ENCODE measurements around the gene PLEKHA1. TPM values are rescaled to one million over a fixed set of nuclear protein-coding genes. Genes with fewer than 3 reads are reported as not detected.
A peak's percentile ranks its signal among the peaks of the same experiment; 100 is the strongest.

The PLEKHA1 gene
- total and polyA plus RNA-seq, 2 of the 13 experiments (the other 11 are each of a cell fraction or from before 2014, with no cell fraction given) = 32.2 to 53.3 TPM

- TF ChIP-seq REPIN1 (CRISPR knock-in tag; IDR thresholded peaks at IDR 0.05; ENCODE audit: borderline replicate concordance, low read depth) (0 out of 2 replicates have a peak, but pooled peaks have one; percentile 32), PAWR (CRISPR knock-in tag; IDR thresholded peaks at IDR 0.05; ENCODE audit: borderline replicate concordance) (no peak), RBFOX2 (IDR thresholded peaks at IDR 0.05; ENCODE audit: low read depth, low read length) (peak; percentile 82), ZNF337 (CRISPR knock-in tag; IDR thresholded peaks at IDR 0.05; ENCODE audit: borderline replicate concordance, low read depth) (peak; percentile 79; the same call in 1 of the 2 replicates), SATB2 (CRISPR knock-in tag; IDR thresholded peaks at IDR 0.05) (no peak), MED1 (CRISPR knock-in tag; IDR thresholded peaks at IDR 0.05) (no peak), ELF1 (CRISPR knock-in tag; IDR thresholded peaks at IDR 0.05) (no peak), ZMYM4 (CRISPR knock-in tag; IDR thresholded peaks at IDR 0.05) (no peak), U2AF2 (IDR thresholded peaks at IDR 0.05; ENCODE audit: low read depth, low read length) (no peak), TBL1XR1 (IDR thresholded peaks at IDR 0.05; ENCODE audit: borderline replicate concordance, low read length, partially characterized antibody) (no peak), ZNF253 (CRISPR knock-in tag; IDR thresholded peaks at IDR 0.05; ENCODE audit: borderline replicate concordance) (no peak), ELF4 (CRISPR knock-in tag; IDR thresholded peaks at IDR 0.05; ENCODE audit: borderline replicate concordance) (0 out of 2 replicates have a peak, but pooled peaks have one; percentile 70), ZNF746 (CRISPR knock-in tag; IDR thresholded peaks at IDR 0.05) (peak; percentile 15), ARID2 (CRISPR knock-in tag; IDR thresholded peaks at IDR 0.05; ENCODE audit: borderline replicate concordance) (0 out of 2 replicates have a peak, but pooled peaks have one; percentile 33), RFXANK (CRISPR knock-in tag; IDR thresholded peaks at IDR 0.05) (no peak), HNF4G (IDR thresholded peaks at IDR 0.05; ENCODE audit: borderline replicate concordance, low read depth, low read length) (no peak), HNF4G (CRISPR knock-in tag; IDR thresholded peaks at IDR 0.05; ENCODE audit: borderline replicate concordance, low read depth) (0 out of 2 replicates have a peak, but pooled peaks have one; percentile 25), NRL (CRISPR knock-in tag; IDR thresholded peaks at IDR 0.05; ENCODE audit: borderline replicate concordance) (no peak; the same call in 1 of the 2 replicates), GTF2F1 (IDR thresholded peaks at IDR 0.05; ENCODE audit: low read length) (no peak), HDAC1 (CRISPR knock-in tag; IDR thresholded peaks at IDR 0.05) (peak; percentile 61; the same call in 1 of the 2 replicates), POGK (CRISPR knock-in tag; conservative IDR thresholded peaks at IDR 0.05) (0 out of 2 replicates have a peak, but pooled peaks have one; percentile 43)
- TF ChIP-seq, protein P1, sequence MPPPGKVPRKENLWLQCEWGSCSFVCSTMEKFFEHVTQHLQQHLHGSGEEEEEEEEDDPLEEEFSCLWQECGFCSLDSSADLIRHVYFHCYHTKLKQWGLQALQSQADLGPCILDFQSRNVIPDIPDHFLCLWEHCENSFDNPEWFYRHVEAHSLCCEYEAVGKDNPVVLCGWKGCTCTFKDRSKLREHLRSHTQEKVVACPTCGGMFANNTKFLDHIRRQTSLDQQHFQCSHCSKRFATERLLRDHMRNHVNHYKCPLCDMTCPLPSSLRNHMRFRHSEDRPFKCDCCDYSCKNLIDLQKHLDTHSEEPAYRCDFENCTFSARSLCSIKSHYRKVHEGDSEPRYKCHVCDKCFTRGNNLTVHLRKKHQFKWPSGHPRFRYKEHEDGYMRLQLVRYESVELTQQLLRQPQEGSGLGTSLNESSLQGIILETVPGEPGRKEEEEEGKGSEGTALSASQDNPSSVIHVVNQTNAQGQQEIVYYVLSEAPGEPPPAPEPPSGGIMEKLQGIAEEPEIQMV (CRISPR knock-in tag; IDR thresholded peaks at IDR 0.05; ENCODE audit: low read depth) = peak; percentile 44; the same call in 1 of the 2 replicates
- TF ChIP-seq, protein P2, sequence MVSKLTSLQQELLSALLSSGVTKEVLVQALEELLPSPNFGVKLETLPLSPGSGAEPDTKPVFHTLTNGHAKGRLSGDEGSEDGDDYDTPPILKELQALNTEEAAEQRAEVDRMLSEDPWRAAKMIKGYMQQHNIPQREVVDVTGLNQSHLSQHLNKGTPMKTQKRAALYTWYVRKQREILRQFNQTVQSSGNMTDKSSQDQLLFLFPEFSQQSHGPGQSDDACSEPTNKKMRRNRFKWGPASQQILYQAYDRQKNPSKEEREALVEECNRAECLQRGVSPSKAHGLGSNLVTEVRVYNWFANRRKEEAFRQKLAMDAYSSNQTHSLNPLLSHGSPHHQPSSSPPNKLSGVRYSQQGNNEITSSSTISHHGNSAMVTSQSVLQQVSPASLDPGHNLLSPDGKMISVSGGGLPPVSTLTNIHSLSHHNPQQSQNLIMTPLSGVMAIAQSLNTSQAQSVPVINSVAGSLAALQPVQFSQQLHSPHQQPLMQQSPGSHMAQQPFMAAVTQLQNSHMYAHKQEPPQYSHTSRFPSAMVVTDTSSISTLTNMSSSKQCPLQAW (CRISPR knock-in tag; IDR thresholded peaks at IDR 0.05) = peak; percentile 29; the same call in 1 of the 2 replicates
- TF ChIP-seq, protein P3, sequence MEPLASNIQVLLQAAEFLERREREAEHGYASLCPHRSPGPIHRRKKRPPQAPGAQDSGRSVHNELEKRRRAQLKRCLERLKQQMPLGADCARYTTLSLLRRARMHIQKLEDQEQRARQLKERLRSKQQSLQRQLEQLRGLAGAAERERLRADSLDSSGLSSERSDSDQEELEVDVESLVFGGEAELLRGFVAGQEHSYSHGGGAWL (CRISPR knock-in tag; IDR thresholded peaks at IDR 0.05) = 0 out of 2 replicates have a peak, but pooled peaks have one; percentile 34
Observed at GRCh38 chr10:122374859-122375678, 561 bp downstream of the PLEKHA1 start (continued).
